ENCODE results near the gene GATAD2A.

DNA sequence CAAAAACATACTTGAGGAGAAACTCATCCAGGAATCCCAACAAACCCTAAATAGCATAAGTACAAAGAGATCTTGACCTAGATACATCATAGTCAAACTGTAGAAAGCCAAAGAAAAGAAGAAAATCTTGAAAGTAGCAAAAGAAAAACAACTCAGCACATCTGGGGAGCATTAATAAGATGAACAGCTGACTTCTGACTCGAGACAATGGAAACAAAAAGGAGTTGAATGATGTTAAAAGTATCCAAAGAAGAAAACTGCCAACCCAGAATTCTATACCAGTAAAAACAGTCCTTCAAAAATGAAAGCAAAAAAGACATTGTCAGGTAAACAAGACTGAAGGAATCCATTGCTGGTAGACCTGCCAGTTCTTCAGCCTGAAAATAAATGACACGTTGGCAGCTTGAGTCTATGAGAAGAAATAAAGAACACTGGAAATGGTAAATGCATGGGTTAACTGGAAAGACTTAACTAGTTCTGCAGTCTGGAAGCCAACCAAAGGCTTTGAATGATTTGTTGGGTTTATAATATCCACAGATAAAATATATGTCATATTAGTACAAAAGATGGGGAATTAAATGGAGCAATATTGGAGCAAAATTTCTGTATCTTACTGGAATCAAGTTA is 63.1 kb downstream of the GATAD2A start:
- TF ChIP-seq SIN3A (IDR thresholded peaks at IDR 0.05; ENCODE audit: borderline replicate concordance, insufficient read depth, low read length) (no peak), POLR2AphosphoS5 (IDR thresholded peaks at IDR 0.05; ENCODE audit: low read depth, low read length) (no peak), TAF1 (IDR thresholded peaks at IDR 0.05; ENCODE audit: borderline replicate concordance, insufficient read depth, low read length) (no peak)
- TF ChIP-seq, protein P1, sequence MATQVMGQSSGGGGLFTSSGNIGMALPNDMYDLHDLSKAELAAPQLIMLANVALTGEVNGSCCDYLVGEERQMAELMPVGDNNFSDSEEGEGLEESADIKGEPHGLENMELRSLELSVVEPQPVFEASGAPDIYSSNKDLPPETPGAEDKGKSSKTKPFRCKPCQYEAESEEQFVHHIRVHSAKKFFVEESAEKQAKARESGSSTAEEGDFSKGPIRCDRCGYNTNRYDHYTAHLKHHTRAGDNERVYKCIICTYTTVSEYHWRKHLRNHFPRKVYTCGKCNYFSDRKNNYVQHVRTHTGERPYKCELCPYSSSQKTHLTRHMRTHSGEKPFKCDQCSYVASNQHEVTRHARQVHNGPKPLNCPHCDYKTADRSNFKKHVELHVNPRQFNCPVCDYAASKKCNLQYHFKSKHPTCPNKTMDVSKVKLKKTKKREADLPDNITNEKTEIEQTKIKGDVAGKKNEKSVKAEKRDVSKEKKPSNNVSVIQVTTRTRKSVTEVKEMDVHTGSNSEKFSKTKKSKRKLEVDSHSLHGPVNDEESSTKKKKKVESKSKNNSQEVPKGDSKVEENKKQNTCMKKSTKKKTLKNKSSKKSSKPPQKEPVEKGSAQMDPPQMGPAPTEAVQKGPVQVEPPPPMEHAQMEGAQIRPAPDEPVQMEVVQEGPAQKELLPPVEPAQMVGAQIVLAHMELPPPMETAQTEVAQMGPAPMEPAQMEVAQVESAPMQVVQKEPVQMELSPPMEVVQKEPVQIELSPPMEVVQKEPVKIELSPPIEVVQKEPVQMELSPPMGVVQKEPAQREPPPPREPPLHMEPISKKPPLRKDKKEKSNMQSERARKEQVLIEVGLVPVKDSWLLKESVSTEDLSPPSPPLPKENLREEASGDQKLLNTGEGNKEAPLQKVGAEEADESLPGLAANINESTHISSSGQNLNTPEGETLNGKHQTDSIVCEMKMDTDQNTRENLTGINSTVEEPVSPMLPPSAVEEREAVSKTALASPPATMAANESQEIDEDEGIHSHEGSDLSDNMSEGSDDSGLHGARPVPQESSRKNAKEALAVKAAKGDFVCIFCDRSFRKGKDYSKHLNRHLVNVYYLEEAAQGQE (IDR thresholded peaks at IDR 0.05; ENCODE audit: insufficient read depth in 1 of 2, low read depth in 2 of 2, low read length in 2 of 2), result no peak
